Activated T-cell treated with anti-CD3 and anti-CD28 coated beads, Interleukin-2, amount 50 U/mL, for 1 hour (primary cell): ENCODE measurements around the gene FOXP1.

ENCODE experiments used
- DNase-seq: peaks from one replicate; pipeline ENCODE4 v3.0.0-alpha.2; 2020

The FOXP1 gene

GRCh38 chr3:71478568-71478967 lies 105.0 kb downstream of the FOXP1 start:
- no peak for DNase-seq

GRCh38 chr3:71476950-71477349 lies 106.6 kb downstream of the FOXP1 start:
- no peak for DNase-seq

GRCh38 chr3:71469138-71469435 lies 114.4 kb downstream of the FOXP1 start:
- DNase-seq, result no peak

- DNase-seq, result no peak
Measured at GRCh38 chr3:71468311-71469137, 115.0 kb downstream of the FOXP1 start.

- no peak for DNase-seq
Measured at GRCh38 chr3:71466483-71466882, 117.0 kb downstream of the FOXP1 start.

GRCh38 chr3:71465371-71466036 lies 118.0 kb downstream of the FOXP1 start:
- no peak for DNase-seq

- DNase-seq, result no peak
Measured at GRCh38 chr3:71464613-71465012, 118.9 kb downstream of the FOXP1 start.

GRCh38 chr3:71463617-71464016 lies 119.9 kb downstream of the FOXP1 start:
- no peak for DNase-seq

GRCh38 chr3:71462586-71462985 lies 120.9 kb downstream of the FOXP1 start:
- DNase-seq, result no peak

GRCh38 chr3:71461749-71462483 lies 121.6 kb downstream of the FOXP1 start:
- no peak for DNase-seq

GRCh38 chr3:71461114-71461513 lies 122.4 kb downstream of the FOXP1 start:
- no peak for DNase-seq

GRCh38 chr3:71458895-71459294 lies 124.6 kb downstream of the FOXP1 start:
- no peak for DNase-seq

- DNase-seq, result no peak
Measured at GRCh38 chr3:71456826-71457225, 126.7 kb downstream of the FOXP1 start.

GRCh38 chr3:71456156-71456555 lies 127.4 kb downstream of the FOXP1 start:
- DNase-seq, result no peak

GRCh38 chr3:71454512-71455403 lies 128.8 kb downstream of the FOXP1 start:
- DNase-seq, result no peak

GRCh38 chr3:71453822-71454511 lies 129.6 kb downstream of the FOXP1 start:
- DNase-seq, result no peak

- no peak for DNase-seq
Measured at GRCh38 chr3:71453319-71453718, 130.2 kb downstream of the FOXP1 start.

GRCh38 chr3:71451812-71452211 lies 131.7 kb downstream of the FOXP1 start:
- DNase-seq, result no peak

- no peak for DNase-seq
Measured at GRCh38 chr3:71451060-71451459, 132.5 kb downstream of the FOXP1 start.

- no peak for DNase-seq
Measured at GRCh38 chr3:71450162-71450561, 133.4 kb downstream of the FOXP1 start.

- DNase-seq, result no peak
Measured at GRCh38 chr3:71447803-71448202, 135.7 kb downstream of the FOXP1 start.

- DNase-seq, result no peak
Measured at GRCh38 chr3:71447197-71447596, 136.3 kb downstream of the FOXP1 start.
